AG20443 (cell line): ENCODE data around the gene RIMBP2.

Experiments
- DNase-seq: peaks from one replicate; pipeline ENCODE4 v3.0.0; 2012; ENCODE audit warnings: low spot score, mixed read lengths

The RIMBP2 gene

DNA sequence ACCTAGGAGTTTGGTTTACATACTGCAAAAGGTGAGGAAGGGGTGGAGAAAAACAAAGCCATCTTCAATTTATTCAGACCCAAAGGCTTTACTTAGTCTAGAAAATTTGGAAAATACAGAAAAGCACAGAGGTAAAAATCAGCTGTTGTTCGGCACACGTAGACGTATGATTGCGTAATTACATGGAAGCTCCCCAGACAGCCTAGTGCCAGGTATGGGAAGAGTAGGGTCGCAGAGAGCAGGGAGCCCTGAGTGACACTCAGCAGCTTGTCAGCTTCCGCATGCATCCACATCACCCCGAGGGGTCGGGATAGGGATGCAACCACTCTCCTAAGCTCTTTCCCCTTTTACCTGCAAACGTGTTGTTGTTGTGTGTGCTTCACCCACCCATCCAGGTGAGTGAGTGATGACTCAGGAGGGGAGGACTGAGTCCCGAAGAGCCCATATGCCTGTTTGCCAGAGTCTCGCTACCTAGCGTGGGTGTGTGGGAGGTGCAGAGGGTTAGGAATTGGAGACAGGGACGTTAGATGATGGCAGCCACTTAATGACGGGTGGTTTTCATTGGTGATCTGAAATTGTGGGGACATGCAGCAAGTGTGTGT is 358.3 kb downstream of the RIMBP2 start:
- no peak for DNase-seq

DNA sequence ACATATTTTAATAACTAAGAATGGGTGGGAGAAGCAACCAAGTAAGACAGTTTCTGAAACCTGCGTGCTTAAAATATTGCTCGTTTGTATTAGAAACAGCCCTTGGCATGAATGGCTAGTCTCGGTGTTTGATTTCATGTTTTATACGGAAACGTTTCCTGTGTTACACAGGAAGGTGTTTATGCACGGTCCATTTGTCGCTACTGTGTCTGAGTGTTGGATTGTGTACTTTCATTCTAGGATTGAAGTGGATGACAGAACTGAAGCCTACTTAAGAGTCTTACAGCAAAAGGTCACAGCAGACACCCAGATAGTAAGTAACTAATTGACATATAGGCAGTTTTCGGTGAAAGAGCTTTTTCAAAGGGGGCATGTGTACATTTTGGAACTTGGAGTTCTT is 358.9 kb downstream of the RIMBP2 start:
- DNase-seq: no peak

DNA sequence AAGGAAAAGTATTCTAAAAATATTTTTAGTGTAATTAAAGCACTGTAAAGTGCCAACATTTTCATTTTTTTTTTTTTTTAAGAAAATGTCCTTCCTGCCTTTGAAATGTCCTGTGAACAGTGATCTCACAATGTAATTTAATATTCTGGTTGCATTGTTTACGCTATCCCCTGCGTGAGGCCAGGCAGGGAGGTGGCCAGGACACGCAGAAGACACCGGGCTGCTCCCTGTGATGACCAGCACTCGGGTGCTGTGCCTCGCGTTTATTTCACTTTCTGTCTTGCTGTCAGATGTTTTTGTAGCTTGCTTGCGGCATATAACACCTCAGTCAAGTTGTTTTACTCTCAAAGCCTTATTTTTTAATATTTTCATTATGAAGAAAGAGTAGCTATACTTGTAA is 359.9 kb downstream of the RIMBP2 start:
- DNase-seq: no peak

GRCh38 chr12:130354407-130354806 is 361.7 kb downstream of the RIMBP2 start:
- DNase-seq: no peak

GRCh38 chr12:130353081-130353480 is 363.0 kb downstream of the RIMBP2 start:
- no peak for DNase-seq

- DNase-seq: no peak
These were observed 364.8 kb downstream of the RIMBP2 start for GRCh38 chr12:130351326-130351725.

DNA sequence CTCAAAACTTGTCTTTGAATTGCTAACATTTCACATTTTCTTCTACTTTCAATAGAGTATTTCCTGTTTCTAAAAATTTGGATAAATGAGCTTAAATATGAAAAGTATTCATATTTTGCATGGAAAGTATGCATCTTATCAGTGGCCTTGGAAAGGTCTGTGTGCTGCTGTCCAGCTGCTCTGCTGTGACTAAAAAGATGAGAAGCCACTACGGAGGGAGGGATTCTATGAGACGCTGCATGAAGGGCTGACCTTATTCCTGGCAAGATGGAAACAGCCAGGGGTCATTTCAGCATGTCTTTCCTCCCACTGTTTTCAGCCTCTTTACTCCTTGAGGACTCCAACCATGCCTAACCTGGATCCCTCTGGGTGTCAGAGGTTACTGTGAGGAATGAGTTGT is 365.4 kb downstream of the RIMBP2 start:
- DNase-seq: no peak

- no peak for DNase-seq
These were observed 368.5 kb downstream of the RIMBP2 start for GRCh38 chr12:130347588-130347987.
